ENCODE measurements around the gene SSC5D. TPM values are rescaled to one million over a fixed set of nuclear protein-coding genes. Genes with fewer than 3 reads are reported as not detected.

SSC5D gene
- total RNA-seq, 1 donor from 2014 or later: 0.20 TPM

DNA sequence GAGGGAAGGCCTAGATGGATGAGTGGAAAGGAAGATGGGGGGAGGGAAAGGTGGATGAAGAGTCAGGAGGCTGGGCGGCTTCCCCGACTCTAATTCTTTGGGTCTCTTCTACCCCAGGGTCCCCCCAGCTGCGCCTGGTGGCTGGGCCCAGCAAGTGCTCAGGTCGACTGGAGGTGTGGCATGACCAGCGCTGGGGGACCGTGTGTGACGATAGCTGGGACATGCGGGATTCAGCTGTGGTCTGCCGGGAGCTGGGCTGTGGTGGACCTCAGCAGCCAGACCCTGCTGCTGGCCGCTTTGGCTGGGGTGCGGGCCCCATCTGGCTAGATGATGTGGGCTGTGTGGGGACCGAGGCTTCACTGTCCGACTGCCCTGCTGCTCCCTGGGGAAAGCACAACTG lies 9.5 kb downstream of the SSC5D start:
- TF ChIP-seq CTCF (IDR thresholded peaks at IDR 0.05): no peak
- Mint-ChIP-seq H3K4me1 (no peaks in the 10 kb centered on the region), H3K4me3 (no peak overlapping the region), H3K27me3 (peaks cover 2% of the 10 kb centered on the region), H3K36me3 (ENCODE audit: low read depth) (no peaks in the 10 kb centered on the region), H3K27ac (no peak overlapping the region), H3K9me3 (no peaks in the 10 kb centered on the region)
- DNase-seq (no peak), ATAC-seq (ENCODE audit: low read depth) (no peak)
- CTCF ChIA-PET: interaction anchor here (1.3 kb wide), 1 partner anchor 357 kb away, joined by 4 read pairs; no protein-coding TSS in a partner anchor
- POLR2A ChIA-PET: no interaction called here
- intact Hi-C loops (cut with micrococcal nuclease): no loop called here

- ChIA-PET CTCF (interaction anchor here (1.0 to 1.3 kb wide), 2 partner anchors 31 to 357 kb away, joined by 3 to 4 read pairs; no protein-coding TSS in a partner anchor), POLR2A (no interaction called here)
- intact Hi-C loops (cut with micrococcal nuclease): no loop called here
- Mint-ChIP-seq H3K4me3 (no peak overlapping the region), H3K27me3 (no peaks in the 10 kb centered on the region), H3K27ac (no peak overlapping the region), H3K4me1 (peaks cover 3% of the 10 kb centered on the region), H3K36me3 (ENCODE audit: low read depth) (no peaks in the 10 kb centered on the region), H3K9me3 (no peaks in the 10 kb centered on the region)
- TF ChIP-seq CTCF (IDR thresholded peaks at IDR 0.05): no peak
- no peak for ATAC-seq (ENCODE audit: low read depth)
- no peak for DNase-seq
These were observed 10.1 kb downstream of the SSC5D start for GRCh38 chr19:55498246-55498840.

DNA sequence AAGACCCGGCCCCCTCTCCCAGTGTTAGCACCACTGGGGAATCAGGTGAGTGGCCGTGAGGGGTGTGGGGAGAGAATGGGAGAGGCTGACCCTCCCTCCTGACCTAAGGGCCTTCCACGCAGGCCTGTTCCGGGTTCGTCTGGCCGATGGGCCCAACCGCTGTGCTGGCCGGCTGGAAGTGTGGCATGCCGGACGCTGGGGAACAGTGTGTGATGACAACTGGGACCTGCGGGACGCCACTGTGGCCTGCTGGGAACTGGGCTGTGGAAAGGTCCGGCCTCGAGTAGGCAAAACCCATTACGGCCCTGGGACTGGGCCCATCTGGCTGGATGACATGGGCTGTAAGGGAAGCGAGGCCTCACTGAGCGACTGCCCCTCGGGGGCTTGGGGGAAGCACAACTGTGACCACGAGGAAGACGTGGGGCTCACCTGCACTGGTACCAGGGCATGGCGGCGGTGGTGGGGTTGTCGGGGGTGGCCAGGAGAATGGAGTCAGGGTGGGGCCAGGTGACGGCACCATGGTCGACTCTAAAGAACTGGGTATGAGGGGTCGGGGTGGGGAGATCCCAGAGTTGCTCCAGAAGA lies 12.2 kb downstream of the SSC5D start:
- ChIA-PET CTCF (interaction anchor here (1.4 kb wide), 1 partner anchor 33 kb away, joined by 8 read pairs; no protein-coding TSS in a partner anchor), POLR2A (interaction anchor here (0.5 kb wide), 1 partner anchor 105 kb away, joined by 4 read pairs; no protein-coding TSS in a partner anchor)
- Mint-ChIP-seq H3K9me3 (no peaks in the 10 kb centered on the region), H3K27ac (no peak overlapping the region), H3K4me1 (peaks cover 11% of the 10 kb centered on the region), H3K27me3 (no peaks in the 10 kb centered on the region), H3K36me3 (ENCODE audit: low read depth) (no peaks in the 10 kb centered on the region), H3K4me3 (no peak overlapping the region)
- TF ChIP-seq CTCF (IDR thresholded peaks at IDR 0.05): no peak
- DNase-seq: no peak
- intact Hi-C loops (cut with micrococcal nuclease): loop anchor here (5.0 to 10.0 kb wide), 2 partner anchors 618 to 846 kb away; no protein-coding TSS in a partner anchor
- no peak for ATAC-seq (ENCODE audit: low read depth)

DNA sequence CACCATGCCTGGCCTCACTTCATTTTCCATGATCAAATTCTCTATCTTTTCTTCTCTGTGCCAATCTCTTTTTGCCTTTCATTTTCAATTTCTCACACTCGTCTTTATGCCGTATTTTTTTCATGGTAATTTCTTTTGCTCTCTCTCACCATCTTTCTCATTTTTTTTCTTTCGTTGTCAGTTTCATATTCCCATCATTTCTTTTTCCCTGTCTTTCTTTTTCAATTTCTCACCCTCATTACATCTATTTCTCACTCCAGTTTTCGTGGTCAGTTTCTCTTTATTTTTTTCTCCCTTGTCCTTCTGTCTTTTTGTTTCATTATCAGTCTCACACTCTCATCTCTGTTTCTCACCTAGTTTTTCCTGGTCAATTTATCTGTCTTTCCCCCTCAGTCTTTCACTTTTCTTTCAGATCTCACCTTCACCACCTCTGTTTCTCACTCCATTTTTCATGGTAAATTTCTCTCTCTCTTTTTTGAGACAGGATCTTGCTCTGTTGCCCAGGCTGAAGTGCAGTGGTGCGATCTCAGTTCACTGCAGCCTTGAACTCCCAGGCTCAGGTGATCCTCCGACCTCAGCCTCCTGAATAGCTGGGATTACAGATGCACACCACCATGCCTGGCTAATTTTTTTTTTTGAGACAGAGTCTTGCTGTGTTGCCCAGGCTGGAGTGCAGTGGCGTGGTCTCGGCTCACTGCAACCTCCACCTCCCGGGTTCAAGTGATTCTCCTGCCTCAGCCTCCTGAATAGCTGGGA lies 14.1 kb downstream of the SSC5D start:
- Mint-ChIP-seq H3K27ac (no peak overlapping the region), H3K27me3 (no peaks in the 10 kb centered on the region), H3K36me3 (ENCODE audit: low read depth) (no peaks in the 10 kb centered on the region), H3K4me1 (peaks cover 11% of the 10 kb centered on the region), H3K9me3 (no peaks in the 10 kb centered on the region), H3K4me3 (no peak overlapping the region)
- TF ChIP-seq CTCF (IDR thresholded peaks at IDR 0.05): no peak
- CTCF ChIA-PET: no interaction called here
- POLR2A ChIA-PET: interaction anchor here (2.1 kb wide), 1 partner anchor 26 kb away, joined by 21 read pairs; the partner anchor contains the start of gene ZNF628
- DNase-seq (no peak), ATAC-seq (ENCODE audit: low read depth) (no peak)
- intact Hi-C loops (cut with micrococcal nuclease): loop anchor here (2.0 to 10.0 kb wide), 5 partner anchors 18 to 848 kb away; partner anchors contain the start of genes NAT14 and ZNF628
